Measurements from ENCODE around the gene DYNLL2. TPM values are rescaled to one million over a fixed set of nuclear protein-coding genes. Genes with fewer than 3 reads are reported as not detected.

Gene DYNLL2
- total RNA-seq (2011; cell fraction: chromatin; rRNA removed; ENCODE audit: low replicate concordance): 14.2 and 14.6 TPM in 2 replicates
- 8.4 and 9.3 TPM in 2 replicates for total RNA-seq (2011; cell fraction: nucleolus; rRNA removed)
- 17.1 and 28.1 TPM in 2 replicates for total RNA-seq (2011; cell fraction: nucleoplasm; rRNA removed)
- total RNA-seq (2014; rRNA removed) (13.0 and 17.2 TPM in 2 replicates), total RNA-seq (2014; rRNA removed; fragmentation: Illumina TruSeq; extraction: Trizol) (12.8 and 15.0 TPM in 2 replicates), total RNA-seq (2015; rRNA removed; fragmentation: Illumina TruSeq; extraction: Trizol) (11.2 and 11.9 TPM in 2 replicates), total RNA-seq (2021) (19.1 and 24.5 TPM in 2 replicates), polyA plus RNA-seq (2011; rRNA removed) (12.2 and 18.4 TPM in 2 replicates), polyA plus RNA-seq (2014; fragmentation: Illumina TruSeq; extraction: Trizol) (23.8 and 26.0 TPM in 2 replicates), polyA plus RNA-seq (2014; fragmentation: Nextera tagmentation; extraction: Ambion mirVana) (1 to 10 TPM; 1.8 to 2.3 TPM), polyA plus RNA-seq (2014; rRNA removed) (19.9 and 22.6 TPM in 2 replicates), polyA minus RNA-seq (2011; rRNA and poly(A)+ RNA removed) (16.5 and 19.5 TPM in 2 replicates), Bru-seq, nascent RNA (percentile 97 among the genes with signal in this experiment), BruChase-seq, experiment 1, labeled RNA remaining after a 2-hour chase (percentile 94 among the genes with signal in this experiment), BruChase-seq, experiment 2, labeled RNA remaining after a 6-hour chase (percentile 95 among the genes with signal in this experiment)
- 11.2 and 12.5 TPM in 2 replicates for polyA plus RNA-seq (2011; cell fraction: cytosol; rRNA removed)
- 8.7 and 10.1 TPM in 2 replicates for polyA plus RNA-seq (2011; cell fraction: nucleus; rRNA removed)
- polyA plus RNA-seq (2012): 19.5 and 41.0 TPM in 2 replicates
- polyA minus RNA-seq (2011; cell fraction: cytosol; rRNA and poly(A)+ RNA removed): 5.9 and 10.6 TPM in 2 replicates
- polyA minus RNA-seq (2011; cell fraction: nucleus; rRNA and poly(A)+ RNA removed): 5.9 and 9.1 TPM in 2 replicates
- long read RNA-seq, experiment 1, full-length matches to known transcripts: 6 of 54 reads
- long read RNA-seq, experiment 1, partial matches to known transcripts: 17 of 54 reads
- long read RNA-seq, experiment 1, other reads (novel, unspliced or antisense): 31 of 54 reads
- long read RNA-seq, experiment 2, full-length matches to known transcripts: 28 of 95 reads
- long read RNA-seq, experiment 2, partial matches to known transcripts: 0 of 95 reads
- long read RNA-seq, experiment 2, other reads (novel, unspliced or antisense): 67 of 95 reads
- long read RNA-seq, experiment 3, partial matches to known transcripts: 0 of 2 reads
- long read RNA-seq, experiment 3, other reads (novel, unspliced or antisense): 2 of 2 reads

DNA sequence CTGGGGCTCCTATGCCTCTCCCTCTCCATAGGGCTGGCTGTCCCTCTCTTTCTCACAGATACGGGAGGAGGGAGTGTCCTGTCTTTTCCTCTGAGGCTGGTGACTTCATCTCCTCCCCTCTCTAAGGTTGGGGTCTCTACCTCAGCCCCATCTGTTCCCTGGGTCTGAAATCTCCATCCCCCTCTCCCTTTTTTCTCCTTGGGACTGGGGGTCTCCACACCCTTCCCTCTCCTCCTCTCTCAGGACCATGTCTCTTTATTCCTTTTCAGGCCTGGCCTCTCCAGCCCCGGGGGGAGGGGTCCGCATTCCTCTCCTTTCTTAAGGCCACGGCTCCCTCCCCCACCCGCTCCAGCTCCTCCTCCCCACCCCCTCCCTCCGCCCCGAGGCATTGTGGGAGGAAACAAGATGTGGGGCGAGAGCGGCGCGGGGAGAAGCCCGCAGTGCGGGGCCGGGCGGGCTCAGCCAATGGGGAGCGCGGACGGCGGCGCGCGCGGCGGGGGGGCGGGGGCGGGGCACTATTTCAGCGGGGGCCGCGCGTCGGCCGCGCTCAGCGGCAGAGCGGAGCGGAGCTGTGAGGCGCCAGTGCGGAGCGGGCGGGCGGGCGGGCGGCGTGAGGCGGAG is at the start of gene DYNLL2:
Gene DYNLL2, plus strand, starts transcription at position 550 of the 621 bp plus-strand sequence. CDS start 3,672 bp downstream, outside the sequence.
- H3K79me2 ChIP-seq (ENCODE audit: control insufficient read depth, insufficient read depth, low read length): peaks cover 47% of the 10 kb centered on the region
- FAIRE-seq: no peak
- no TSS peak for BruUV-seq (replicated peaks)
- peak within 1 kb of the TSS; percentile 85 for H3K4me2 ChIP-seq (ENCODE audit: insufficient read depth, low read length)
- ATAC-seq: peak; percentile 84
- intact Hi-C loops (cut with micrococcal nuclease) (no loop called here), in situ Hi-C loops (cut with MboI) (no loop called here)
- peak within 1 kb of the TSS; percentile 88 for H3K27ac ChIP-seq (ENCODE audit: extremely low read depth, low read depth, low read length)
- peak within 1 kb of the TSS; percentile 85 to 98 for H3K9ac ChIP-seq (ENCODE audit: insufficient read depth in 1 of 2, low read depth in 2 of 2, low read length in 2 of 2)
- H3K4me1 ChIP-seq (replicated peaks in 1 of 2; ENCODE audit: control insufficient read depth in 2 of 2, insufficient read depth in 2 of 2, low read length in 2 of 2): peaks cover 27 to 49% of the 10 kb centered on the region in 2 experiments
- peaks cover 35% of the 10 kb centered on the region for H3K36me3 ChIP-seq (ENCODE audit: control insufficient read depth, insufficient read depth, low read length)
- POLR2A ChIA-PET: interaction anchor here (0.5 to 3.0 kb wide), 10 partner anchors 9 to 1504 kb away, joined by 3 to 23 read pairs (median 4); partner anchors contain the start of gene SRSF1
- H2AFZ ChIP-seq (ENCODE audit: low read depth, low read length): peak within 1 kb of the TSS; percentile 97
- H3K9me1 ChIP-seq (ENCODE audit: control insufficient read depth, insufficient read depth, low read length): peaks cover 19% of the 10 kb centered on the region
- no peaks in the 10 kb centered on the region for H3K27me3 ChIP-seq (ENCODE audit: control insufficient read depth in 2 of 2, insufficient read depth in 2 of 2, low read length in 2 of 2)
- DNase-seq (ENCODE audit: extremely low read depth in 1 of 4, low spot score in 3 of 4): peak; percentile 96 to 97 (median 96)
- no peaks in the 10 kb centered on the region for H3K9me3 ChIP-seq (replicated peaks; ENCODE audit: control insufficient read depth, insufficient read depth, low read depth, low read length)
- peaks cover 38% of the 10 kb centered on the region for H4K20me1 ChIP-seq (replicated peaks; ENCODE audit: control insufficient read depth, insufficient read depth, low read length)
- CTCF ChIA-PET (ENCODE audit: low intra/inter-chr PET ratio): interaction anchor here (0.5 kb wide), 1 partner anchor 69 kb away, joined by 4 read pairs; no protein-coding TSS in a partner anchor
- under 1% methylated on average over 21 of the region's 45 CpGs for WGBS (ENCODE audit: insufficient coverage, low coverage, missing lambda C conversion rate)
- H3K4me3 ChIP-seq: peak within 1 kb of the TSS; percentile 91
- TF ChIP-seq, protein P1, sequence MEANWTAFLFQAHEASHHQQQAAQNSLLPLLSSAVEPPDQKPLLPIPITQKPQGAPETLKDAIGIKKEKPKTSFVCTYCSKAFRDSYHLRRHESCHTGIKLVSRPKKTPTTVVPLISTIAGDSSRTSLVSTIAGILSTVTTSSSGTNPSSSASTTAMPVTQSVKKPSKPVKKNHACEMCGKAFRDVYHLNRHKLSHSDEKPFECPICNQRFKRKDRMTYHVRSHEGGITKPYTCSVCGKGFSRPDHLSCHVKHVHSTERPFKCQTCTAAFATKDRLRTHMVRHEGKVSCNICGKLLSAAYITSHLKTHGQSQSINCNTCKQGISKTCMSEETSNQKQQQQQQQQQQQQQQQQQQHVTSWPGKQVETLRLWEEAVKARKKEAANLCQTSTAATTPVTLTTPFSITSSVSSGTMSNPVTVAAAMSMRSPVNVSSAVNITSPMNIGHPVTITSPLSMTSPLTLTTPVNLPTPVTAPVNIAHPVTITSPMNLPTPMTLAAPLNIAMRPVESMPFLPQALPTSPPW (CRISPR knock-in tag; IDR thresholded peaks at IDR 0.05): peak; percentile 98
- TF ChIP-seq, protein P2, sequence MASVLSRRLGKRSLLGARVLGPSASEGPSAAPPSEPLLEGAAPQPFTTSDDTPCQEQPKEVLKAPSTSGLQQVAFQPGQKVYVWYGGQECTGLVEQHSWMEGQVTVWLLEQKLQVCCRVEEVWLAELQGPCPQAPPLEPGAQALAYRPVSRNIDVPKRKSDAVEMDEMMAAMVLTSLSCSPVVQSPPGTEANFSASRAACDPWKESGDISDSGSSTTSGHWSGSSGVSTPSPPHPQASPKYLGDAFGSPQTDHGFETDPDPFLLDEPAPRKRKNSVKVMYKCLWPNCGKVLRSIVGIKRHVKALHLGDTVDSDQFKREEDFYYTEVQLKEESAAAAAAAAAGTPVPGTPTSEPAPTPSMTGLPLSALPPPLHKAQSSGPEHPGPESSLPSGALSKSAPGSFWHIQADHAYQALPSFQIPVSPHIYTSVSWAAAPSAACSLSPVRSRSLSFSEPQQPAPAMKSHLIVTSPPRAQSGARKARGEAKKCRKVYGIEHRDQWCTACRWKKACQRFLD (CRISPR knock-in tag; IDR thresholded peaks at IDR 0.05): peak; percentile 64
- TF ChIP-seq ELF4 (CRISPR knock-in tag; IDR thresholded peaks at IDR 0.05) (0 out of 2 replicates have a peak, but pooled peaks have one; percentile 53), ATF7 (IDR thresholded peaks at IDR 0.05) (peak; percentile 73), SMARCA4 (IDR thresholded peaks at IDR 0.05) (peak; percentile 54; the same call in 1 of the 2 replicates), ZKSCAN8 (CRISPR knock-in tag; IDR thresholded peaks at IDR 0.05) (no peak), CREM (IDR thresholded peaks at IDR 0.05; ENCODE audit: low read depth) (no peak), GABPA (tag; conservative IDR thresholded peaks at IDR 0.05; ENCODE audit: low read depth) (0 out of 2 replicates have a peak, but pooled peaks have one; percentile 44)
- TF ChIP-seq, protein P3, sequence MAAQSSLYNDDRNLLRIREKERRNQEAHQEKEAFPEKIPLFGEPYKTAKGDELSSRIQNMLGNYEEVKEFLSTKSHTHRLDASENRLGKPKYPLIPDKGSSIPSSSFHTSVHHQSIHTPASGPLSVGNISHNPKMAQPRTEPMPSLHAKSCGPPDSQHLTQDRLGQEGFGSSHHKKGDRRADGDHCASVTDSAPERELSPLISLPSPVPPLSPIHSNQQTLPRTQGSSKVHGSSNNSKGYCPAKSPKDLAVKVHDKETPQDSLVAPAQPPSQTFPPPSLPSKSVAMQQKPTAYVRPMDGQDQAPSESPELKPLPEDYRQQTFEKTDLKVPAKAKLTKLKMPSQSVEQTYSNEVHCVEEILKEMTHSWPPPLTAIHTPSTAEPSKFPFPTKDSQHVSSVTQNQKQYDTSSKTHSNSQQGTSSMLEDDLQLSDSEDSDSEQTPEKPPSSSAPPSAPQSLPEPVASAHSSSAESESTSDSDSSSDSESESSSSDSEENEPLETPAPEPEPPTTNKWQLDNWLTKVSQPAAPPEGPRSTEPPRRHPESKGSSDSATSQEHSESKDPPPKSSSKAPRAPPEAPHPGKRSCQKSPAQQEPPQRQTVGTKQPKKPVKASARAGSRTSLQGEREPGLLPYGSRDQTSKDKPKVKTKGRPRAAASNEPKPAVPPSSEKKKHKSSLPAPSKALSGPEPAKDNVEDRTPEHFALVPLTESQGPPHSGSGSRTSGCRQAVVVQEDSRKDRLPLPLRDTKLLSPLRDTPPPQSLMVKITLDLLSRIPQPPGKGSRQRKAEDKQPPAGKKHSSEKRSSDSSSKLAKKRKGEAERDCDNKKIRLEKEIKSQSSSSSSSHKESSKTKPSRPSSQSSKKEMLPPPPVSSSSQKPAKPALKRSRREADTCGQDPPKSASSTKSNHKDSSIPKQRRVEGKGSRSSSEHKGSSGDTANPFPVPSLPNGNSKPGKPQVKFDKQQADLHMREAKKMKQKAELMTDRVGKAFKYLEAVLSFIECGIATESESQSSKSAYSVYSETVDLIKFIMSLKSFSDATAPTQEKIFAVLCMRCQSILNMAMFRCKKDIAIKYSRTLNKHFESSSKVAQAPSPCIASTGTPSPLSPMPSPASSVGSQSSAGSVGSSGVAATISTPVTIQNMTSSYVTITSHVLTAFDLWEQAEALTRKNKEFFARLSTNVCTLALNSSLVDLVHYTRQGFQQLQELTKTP (IDR thresholded peaks at IDR 0.05; ENCODE audit: low read depth in 1 of 2, partially characterized antibody in 2 of 2): peak; percentile 38 to 71
